ENCODE measurements around the gene TBATA.

GRCh38 chr10:70770001-70770400, 15.2 kb downstream of the TBATA start:
- TF ChIP-seq CTCF (IDR thresholded peaks at IDR 0.05) (no peak), POLR2A (IDR thresholded peaks at IDR 0.05) (no peak)

Measured in heart left ventricle (tissue), 13 donors.